Endometrium (tissue), 2 donors: Measurements from ENCODE around the gene SFTA2.
"Not testable (repeated sequence)": the region's sequence is repeated elsewhere in the genome, so short reads cannot be mapped to it uniquely, and the experiment has no call there.

ENCODE experiments used
- FAIRE-seq: peaks from 2 replicates; lab custom pipeline; 2012; peaks lifted over from hg19 to GRCh38; lab: Jason Lieb, UNC
- donor health status: control.
- donor health status: control.

SFTA2 gene

DNA sequence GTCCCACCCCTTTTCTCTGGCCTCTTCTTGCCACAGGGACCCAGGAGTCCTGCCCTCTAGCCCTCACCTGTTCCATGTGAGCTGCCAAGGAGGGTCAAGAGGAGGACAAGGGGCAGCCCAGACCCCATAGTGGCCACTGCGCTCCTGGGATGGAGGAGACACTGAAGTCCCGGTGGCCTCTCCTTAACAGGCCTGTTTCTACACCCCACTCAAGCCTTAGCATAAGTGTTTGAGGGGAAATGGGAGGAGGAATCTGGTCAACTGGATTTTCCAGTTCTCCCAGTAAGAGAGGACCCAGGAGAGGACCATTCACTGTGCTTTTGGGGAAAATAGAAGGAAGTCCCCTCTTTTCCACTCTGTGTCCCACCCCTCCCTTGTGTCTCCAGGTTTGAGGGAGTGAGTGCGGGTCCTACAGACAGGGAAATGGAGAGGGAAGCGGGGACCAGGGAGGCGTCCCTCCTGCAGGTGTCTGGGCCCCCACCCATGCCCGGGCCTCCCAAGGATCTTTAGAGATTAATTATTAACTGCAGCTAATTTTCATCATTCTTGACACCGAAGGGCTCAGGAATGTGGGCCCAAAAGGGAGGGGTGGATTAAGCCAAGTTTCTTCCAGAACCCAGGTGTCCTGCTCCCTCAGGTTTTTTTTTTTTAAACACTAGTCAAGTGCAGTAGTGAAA, at the start of gene SFTA2:
SFTA2 (minus strand) TSS at position 202 of the 677 bp plus-strand sequence; CDS start at position 128, 74 bp downstream.
- no peak for FAIRE-seq

DNA sequence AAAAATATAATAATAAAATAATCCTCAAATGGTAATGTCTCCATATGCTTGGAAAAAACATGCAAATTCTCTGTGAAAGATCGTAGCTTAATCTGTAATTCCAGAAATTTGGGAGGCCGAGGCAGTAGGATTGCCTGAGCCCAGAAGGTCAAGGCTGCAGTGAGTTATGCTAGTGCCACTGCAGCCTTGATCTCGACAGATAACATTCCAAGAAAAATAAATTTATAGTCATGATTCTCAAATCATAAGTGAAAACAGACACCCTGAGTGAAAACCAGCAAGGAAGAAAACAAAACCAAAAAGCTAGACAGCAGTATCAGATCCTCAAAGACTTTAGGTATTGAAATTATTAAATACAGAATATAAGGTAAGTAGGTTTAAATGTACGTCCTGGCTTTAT, 47.7 kb upstream of the SFTA2 start:
- FAIRE-seq, result no peak

DNA sequence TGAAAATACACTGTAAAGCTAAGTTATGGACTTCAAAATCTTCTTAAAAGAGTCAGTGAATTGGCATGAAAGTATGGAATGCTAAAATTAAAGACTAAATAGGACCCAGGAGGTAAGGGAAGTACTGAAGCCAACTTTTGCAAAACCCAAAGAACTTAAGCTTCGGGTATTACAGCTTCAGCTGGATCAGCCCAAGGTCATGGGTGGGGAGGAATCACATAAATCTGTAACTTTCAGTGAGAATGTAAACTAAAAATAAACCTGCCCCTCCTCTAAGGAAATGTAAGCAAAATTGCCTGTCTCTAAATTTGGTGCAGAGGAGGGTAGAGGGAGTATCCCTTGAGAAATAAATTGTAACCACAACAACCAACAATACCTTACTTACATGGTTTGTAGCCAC, 47.2 kb upstream of the SFTA2 start:
- FAIRE-seq, result no peak

DNA sequence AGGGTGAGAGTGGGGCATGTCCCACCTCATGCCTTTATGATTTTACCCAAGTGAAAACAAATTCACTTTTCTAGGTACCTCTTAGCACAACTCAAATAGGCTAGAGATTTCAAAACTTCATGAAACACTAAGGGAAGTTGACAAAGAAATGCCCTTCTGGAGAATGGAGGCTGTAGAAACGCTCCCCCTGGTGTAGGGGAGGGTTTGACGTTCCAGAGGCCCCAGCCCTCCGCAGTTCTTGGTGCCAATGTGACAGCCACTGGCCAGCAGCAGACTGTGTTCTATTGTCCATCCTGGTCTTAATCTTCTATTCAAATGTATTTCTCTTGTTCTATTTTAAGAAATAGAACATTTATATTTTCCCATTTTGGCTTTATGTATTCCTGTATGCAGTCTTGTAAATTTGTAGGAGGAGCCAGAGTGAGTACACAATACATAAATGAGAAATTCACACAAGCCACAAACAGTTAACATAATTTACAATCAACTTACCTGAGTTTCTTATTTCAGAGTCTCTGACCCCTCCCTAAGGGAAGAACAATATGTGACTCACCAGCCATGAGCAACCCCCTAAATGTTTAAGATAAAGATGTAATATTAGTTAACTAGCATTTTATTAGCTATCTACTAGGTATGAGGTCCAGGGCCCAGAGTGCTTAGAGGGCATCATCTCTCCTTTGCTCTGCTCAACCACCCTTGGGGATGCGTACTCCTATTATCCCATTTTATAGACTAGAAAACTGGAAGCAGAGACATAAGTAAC, 42.7 kb upstream of the SFTA2 start:
- FAIRE-seq, result no peak

DNA sequence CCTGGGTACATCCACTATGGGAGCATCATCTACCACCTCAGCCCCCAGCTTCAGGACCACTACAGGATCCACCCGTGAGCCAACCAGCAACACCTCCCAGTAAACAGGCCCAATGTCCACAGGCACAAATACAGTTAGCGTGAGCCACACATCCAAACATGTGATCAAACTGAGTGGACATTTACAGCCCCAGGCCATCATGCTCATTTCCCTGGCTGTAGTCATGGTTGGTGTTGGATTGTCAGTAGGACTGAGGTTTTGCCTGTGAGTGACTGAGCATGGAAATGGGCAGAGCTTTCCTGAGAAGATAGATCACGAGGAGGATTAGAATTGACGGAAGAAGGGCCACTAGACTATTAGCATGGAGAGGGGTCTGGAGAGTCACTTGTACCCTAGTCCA, 40.8 kb upstream of the SFTA2 start:
- no peak for FAIRE-seq

DNA sequence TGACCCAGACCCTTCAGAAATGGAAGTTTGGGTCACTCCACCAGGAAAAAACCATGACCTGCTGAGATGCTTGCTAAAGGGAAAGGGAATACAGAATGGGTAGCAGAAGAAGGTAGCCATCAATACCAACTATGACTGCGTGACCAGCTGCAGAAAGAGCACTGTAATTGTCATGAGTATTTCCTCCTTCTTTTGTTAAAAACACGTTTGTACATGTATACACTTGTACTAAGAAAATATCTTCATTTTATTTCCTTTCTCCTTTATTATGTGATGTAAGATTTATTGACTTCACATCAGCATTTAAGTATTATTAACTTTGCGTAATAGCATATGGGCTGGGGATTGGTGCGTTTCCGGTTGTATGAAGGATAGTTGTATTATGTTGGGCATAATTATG, 39.0 kb upstream of the SFTA2 start:
- FAIRE-seq, result no peak

DNA sequence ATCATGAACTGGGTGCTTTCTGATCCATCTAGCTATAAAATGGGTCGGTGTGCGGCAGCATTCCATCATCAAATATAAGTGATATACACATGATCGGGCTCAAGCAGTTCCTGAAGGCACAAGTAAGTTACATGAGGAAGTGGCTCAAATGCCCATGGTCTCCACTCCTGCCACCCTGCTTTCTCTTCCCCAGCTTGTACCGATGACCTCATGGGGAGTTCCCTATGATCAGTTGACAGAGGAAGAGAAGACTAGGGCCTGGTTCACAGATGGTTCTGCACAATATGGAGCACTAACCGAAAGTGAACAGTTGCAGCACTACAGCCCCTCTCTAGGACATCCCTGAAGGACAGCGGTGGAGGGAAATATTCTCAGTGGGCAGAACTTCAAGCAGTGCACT, 37.2 kb upstream of the SFTA2 start:
- not testable (repeated sequence) for FAIRE-seq

DNA sequence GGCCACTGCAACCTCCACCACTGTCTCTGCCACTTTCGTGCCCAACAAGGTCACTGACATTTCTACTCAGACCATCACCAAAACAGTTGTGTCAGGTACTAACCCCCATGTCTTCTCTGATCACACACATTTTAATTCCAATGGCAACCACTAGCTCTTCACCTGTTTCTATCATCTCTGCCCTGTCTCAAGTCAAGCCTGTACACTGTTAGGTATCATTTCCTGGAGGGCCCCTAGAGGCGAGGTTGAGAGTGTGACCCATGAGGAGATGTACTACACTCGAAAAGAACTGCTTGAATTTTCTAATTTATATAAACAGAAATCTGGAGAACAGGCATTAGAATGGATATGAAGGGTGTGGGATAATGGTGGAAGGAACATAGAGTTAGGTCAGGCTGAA, 34.2 kb upstream of the SFTA2 start:
- no peak for FAIRE-seq

DNA sequence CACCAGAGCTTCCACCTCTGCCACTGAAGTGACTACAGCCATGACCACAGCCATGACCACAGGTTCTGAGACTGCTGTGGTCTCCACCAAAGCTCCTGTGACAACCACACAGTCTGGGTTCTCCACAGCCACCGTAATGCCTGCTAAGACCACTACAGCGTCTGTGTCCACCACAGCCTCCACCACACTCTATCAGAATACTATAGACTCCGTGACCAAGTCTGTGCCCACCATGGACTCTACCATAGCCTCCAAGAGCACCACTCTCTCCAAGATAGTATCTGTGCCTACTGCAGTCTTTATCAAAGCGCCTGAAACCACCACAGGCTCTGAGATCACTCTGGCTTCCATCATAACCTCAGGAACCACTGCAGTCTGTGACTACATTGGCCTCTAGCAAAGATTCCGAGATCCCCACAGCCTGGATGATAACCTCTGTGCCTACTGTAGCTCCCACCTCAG, 33.2 kb upstream of the SFTA2 start:
- FAIRE-seq, result no peak

DNA sequence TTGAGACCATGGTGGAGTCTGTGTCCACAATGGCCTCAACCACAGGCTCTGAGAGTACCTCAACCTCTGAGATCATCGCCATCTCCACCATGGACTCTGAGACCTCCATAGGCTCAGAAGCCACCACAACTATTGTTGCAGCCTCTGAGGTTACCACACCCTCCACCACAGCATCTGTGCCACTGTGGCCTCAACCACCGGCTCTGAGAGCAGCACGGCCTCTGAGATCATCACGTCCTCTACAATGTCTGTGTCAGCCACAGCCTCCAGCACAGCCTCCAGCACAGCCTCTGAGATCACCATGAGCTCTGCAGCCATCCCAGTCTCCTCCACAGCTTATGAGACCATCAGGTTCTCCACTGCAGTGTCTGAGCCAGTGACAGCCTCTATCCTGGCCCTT, 32.1 kb upstream of the SFTA2 start:
- FAIRE-seq, result no peak

DNA sequence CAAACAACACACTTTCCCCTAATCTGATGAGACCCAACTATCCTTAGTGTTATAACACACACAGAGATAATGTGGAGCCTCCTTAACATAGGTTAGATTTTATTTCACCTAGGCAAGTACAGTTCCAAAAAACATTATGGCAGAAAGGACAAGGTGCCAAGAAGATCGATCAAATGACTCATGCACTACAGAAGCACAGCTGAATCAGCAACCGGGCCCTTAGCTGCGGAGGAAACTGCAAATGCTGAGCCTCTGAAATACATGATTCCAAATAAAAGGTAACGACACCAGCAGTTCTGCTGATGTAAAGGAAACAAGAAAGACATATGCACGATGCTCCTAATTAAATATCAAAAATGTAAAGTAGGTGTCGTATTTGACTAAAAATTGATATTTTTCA, 31.7 kb upstream of the SFTA2 start:
- FAIRE-seq, result no peak

DNA sequence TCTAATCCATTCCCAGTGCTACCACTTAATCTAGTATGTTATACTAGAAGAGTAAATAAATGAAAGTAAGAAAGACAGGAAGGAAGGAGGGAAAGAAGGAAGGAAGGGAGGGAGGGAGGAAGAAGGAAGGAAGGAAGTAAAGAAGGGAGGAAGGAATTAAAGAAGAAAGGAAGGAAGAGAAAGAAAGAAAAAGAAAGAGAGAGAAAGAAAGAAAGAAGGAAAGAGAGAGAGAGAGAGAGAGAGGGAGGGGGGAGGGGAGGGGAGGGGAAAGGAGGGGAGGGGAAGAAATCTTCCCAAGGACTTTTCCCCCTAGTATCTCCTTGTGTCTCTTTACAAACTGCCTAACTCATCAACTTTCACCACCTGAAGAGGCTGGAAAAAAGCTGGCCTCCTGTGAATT, 30.7 kb upstream of the SFTA2 start:
- FAIRE-seq, result no peak

DNA sequence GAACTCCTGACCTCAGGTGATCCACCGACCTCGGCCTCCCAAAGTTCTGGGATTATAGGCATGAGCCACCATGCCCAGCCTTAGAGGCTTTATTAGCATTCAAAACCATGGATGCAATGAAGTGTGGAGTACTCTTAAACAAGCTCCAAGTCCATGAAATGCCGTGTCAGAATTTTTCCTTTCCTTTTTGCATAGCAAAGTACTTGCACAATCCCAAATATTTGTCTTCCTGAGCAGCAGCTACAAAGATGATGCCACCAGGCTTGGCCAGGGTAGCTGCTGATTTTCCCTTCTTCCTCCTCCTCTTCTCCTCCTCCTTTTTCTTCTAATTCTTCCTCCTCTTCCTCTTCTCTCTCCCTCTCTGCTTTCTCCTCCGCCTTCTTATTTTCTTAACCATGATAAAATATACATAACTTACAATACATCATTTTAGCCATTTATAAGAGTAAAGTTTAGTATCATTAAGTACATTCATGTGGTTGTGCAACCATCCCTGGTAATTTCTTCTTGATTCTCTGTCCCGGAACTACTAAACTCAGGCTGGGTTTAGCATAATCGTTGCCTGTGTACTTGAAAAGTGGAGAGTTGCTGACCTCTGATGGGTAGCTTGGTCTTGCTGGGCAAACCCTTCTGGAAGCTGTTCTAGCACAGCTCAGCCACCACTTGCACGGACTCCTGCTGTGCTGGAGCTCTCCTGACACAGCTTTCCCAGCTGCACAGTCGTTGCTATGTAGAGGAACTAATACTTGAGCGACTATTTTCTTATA, 29.1 kb upstream of the SFTA2 start:
- no peak for FAIRE-seq

DNA sequence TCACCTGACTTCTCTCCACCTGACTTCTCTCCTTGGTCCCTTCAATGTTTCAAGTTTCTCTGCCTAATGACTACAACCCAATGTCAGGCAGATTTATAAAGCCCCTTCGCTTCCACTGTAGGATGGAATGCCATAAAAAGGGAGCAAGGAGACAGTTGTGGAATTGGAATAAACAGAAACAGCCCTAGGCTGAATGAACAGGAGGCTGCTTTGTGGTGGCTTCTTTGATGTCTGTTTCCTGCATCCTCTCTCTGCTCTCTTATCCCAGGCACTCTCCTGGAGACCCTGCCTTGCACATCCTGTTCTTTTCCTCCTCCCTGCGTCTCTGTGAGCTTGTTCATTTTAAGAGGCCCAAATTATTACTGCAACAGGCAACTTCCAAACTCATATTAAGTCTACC, 25.7 kb upstream of the SFTA2 start:
- FAIRE-seq, result no peak

DNA sequence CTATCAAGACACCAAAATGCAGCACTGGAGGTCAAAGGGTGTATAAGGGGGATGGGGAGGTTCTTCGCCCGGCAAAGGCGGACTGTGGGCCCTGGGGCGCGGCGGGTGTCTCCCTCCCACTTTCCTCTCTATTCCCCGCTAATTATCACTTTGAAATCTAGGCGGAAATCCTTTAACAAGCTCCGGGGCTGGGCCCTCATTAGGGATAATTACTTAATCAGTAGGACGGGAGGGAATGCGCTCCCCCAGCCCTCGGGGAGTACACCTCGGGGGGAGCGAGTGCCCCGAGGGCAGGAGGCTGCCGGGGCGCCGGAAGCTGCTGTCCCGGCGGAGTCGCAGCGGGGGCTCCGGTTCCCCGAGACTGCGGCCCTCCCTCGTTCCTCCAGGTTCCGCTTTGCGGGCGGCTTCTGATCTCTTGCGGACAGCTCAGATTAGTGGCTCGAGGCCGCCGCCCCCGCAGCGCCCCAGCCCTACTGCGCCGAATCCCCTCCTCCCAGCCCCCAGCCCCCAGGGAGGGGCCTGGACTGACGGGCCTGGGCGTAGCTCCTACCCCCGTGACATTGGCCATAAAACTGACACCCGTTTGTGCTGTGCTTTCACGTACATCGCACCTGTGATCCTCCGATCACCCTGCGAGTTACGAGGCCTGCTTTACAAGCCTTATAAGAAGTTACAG, 23.5 kb upstream of the SFTA2 start:
- FAIRE-seq, result no peak

DNA sequence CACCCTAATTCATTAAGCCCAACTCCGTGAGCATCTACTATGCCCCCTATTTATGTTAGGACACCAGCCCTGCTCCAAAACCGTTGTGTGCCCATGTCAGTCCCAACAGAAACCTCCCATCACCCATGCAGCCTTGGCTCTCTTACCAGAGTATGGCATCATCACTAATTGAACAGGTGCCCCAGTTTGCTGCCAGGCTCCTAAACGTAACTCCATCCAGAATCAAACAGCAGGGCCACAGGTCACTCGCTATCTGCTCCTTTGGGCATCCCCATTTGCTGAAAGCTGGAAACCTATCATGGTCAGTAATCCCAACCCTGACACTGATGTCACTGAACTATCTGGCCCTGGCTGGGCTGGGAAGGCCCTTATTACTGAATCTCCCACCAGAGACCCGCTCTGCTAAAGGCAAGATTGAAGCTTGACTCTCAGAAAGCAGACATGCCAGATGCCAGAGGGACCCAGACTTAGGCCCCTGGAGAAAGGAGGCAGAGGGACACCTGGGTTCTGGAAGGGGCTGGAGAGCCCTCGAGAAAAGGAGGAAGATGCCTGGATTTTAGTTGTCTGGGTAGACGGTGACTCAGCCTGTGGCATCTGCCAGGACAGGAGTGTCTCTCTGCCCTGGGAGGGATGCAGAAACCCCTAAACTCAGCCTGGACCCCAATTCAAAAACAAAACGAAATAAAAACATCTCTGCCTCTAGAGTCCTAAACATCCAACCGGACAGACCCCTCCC, 22.8 kb upstream of the SFTA2 start:
- no peak for FAIRE-seq

DNA sequence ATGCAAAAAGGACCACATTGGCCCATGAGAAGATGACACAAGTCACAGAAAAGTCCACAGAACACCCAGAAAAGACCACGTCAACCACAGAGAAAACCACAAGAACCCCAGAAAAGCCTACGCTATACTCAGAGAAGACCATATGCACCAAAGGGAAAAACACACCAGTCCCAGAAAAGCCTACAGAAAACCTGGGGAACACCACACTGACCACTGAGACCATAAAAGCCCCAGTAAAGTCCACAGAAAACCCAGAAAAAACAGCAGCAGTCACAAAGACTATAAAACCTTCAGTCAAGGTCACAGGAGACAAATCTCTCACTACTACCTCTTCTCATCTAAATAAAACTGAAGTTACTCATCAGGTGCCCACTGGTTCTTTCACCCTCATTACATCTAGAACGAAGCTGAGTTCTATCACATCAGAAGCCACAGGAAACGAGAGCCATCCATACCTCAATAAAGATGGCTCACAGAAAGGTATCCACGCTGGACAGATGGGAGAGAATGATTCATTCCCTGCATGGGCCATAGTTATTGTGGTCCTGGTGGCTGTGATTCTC, 20.0 kb upstream of the SFTA2 start:
- no peak for FAIRE-seq

DNA sequence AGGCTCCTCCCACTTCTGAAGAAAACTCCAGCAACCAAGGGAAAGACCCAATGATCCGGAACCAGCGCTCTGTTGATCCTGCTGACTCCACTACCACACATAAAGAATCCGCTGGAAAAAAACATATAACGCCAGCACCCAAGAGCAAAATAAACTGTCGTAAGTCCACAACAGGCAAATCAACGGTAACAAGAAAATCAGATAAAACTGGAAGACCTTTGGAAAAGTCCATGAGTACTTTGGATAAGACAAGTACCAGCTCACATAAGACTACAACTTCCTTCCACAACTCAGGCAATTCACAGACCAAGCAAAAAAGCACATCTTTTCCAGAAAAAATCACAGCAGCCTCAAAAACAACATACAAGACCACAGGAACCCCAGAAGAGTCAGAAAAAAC, 16.8 kb upstream of the SFTA2 start:
- no peak for FAIRE-seq

DNA sequence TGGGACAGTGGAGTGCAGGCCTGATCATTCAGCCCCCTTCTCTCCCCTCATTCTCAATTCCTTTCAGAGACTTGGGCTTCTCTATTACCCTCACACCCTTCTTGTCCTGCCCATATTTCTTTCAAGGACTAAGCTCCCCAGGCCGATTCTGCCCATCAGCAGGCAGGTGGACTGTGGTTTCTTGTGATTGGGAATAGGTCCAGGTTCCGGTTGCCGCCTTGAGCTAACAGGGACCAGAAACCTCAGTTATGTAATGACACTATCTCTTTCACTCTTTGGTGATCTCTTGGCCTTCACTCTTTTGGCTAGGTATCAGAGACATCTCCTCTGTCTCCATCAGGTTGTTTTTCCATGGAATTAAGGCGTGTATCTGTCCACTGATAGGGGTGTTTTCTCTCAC, 15.3 kb upstream of the SFTA2 start:
- no peak for FAIRE-seq

DNA sequence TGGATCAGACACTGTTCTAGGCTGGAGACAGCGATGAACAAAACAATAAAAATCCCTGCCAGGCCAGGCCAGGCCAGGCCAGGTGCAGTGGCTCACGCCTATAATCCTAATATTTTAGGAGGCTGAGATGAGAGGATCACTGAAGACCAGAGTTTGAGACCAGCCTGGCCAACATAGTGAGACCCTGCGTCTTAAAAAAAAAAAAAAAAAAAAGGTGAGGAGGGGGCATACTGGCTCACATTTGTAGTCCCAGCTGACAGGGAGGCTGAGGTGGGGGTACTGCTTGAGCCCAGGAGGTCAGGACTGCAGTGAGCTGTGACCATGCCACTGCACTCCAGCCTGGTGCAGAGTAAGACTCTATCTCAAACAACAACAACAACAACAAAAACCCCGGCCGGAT, 13.3 kb upstream of the SFTA2 start:
- FAIRE-seq, result no peak

DNA sequence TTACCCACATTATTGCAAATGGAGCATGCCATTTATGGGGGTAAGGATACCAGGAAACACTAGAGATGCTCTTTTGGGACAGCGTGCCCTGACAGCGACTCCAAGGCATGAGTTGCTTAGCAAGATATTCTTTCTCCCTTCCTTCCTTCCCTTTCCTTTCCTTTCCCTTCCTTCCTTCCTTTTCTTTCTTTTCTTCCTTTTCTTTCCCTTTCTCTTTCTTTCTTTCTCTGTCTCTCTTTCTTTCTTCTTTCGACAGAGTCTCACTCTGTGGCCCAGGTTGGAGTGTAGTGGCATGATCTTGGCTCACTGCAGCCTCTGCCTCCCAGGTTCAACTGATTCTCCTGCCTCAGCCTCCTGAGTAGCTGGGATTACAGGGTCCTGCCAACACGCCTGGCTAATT, 12.1 kb upstream of the SFTA2 start:
- FAIRE-seq, result no peak
